ENCODE measurements around the gene WDR33.
"Not testable (repeated sequence)": the region's sequence is repeated elsewhere in the genome, so short reads cannot be mapped to it uniquely, and the experiment has no call there.

WDR33 gene

GRCh38 chr2:127759931-127760330, 51.0 kb downstream of the WDR33 start:
- Histone ChIP-seq H3K4me2 (ENCODE audit: low read length) (no peak overlapping the region), H3K4me1 (ENCODE audit: control insufficient read depth in 1 of 2, insufficient read depth in 2 of 2, low read length in 2 of 2) (no peaks in the 10 kb centered on the region), H3K4me3 (ENCODE audit: low read depth, low read length) (no peak overlapping the region), H2BK120ac (ENCODE audit: insufficient read depth, low read length, poor library complexity) (no peak overlapping the region), H3K9ac (ENCODE audit: low read length) (no peak overlapping the region), H3K14ac (ENCODE audit: low read length) (no peak overlapping the region), H3K23ac (ENCODE audit: low read length) (no peak overlapping the region), H3K79me1 (ENCODE audit: low read length) (no peaks in the 10 kb centered on the region), H2BK12ac (ENCODE audit: low read length) (no peak overlapping the region), H4K12ac (ENCODE audit: low read depth, low read length) (no peak overlapping the region), H3K9me3 (ENCODE audit: insufficient read depth, low read depth, low read length) (no peaks in the 10 kb centered on the region), H4K91ac (ENCODE audit: low read depth, low read length) (no peak overlapping the region), H3K4ac (ENCODE audit: low read depth, low read length) (no peak overlapping the region), H3K27ac (ENCODE audit: low read depth, low read length) (no peak overlapping the region), H3K36me3 (ENCODE audit: control insufficient read depth in 1 of 2, insufficient read depth in 2 of 2, low read length in 2 of 2) (peaks cover 10 to 19% of the 10 kb centered on the region in 2 experiments), H3K27me3 (ENCODE audit: insufficient read depth, low read length) (no peaks in the 10 kb centered on the region), H2AK5ac (ENCODE audit: low read length) (no peak overlapping the region), H2BK5ac (ENCODE audit: low read depth, low read length, poor library complexity) (no peak overlapping the region), H3K79me2 (ENCODE audit: control insufficient read depth, insufficient read depth, low read length, poor library complexity) (no peaks in the 10 kb centered on the region), H3K18ac (ENCODE audit: low read length) (no peak overlapping the region), H2AFZ (ENCODE audit: insufficient read depth, low read length, poor library complexity) (no peak overlapping the region), H4K8ac (ENCODE audit: low read depth, low read length) (no peak overlapping the region)
- WGBS (ENCODE audit: extremely low coverage, insufficient coverage, insufficient read length): no CpG with 5 or more reads among the region's 2 CpGs
- peak in 1 of 2 donors; percentile 75 for DNase-seq

- Histone ChIP-seq H3K36me3 (ENCODE audit: control insufficient read depth in 1 of 2, insufficient read depth in 2 of 2, low read length in 2 of 2) (peaks cover 3 to 16% of the 10 kb centered on the region in 2 experiments), H4K12ac (ENCODE audit: low read depth, low read length) (no peak overlapping the region), H3K4me2 (ENCODE audit: low read length) (no peak overlapping the region), H3K14ac (ENCODE audit: low read length) (no peak overlapping the region), H3K9me3 (ENCODE audit: insufficient read depth, low read depth, low read length) (no peaks in the 10 kb centered on the region), H2BK5ac (ENCODE audit: low read depth, low read length, poor library complexity) (no peak overlapping the region), H3K27me3 (ENCODE audit: insufficient read depth, low read length) (no peaks in the 10 kb centered on the region), H3K79me2 (ENCODE audit: control insufficient read depth, insufficient read depth, low read length, poor library complexity) (no peaks in the 10 kb centered on the region), H3K23ac (ENCODE audit: low read length) (no peak overlapping the region), H2AFZ (ENCODE audit: insufficient read depth, low read length, poor library complexity) (no peak overlapping the region), H4K91ac (ENCODE audit: low read depth, low read length) (no peak overlapping the region), H2BK12ac (ENCODE audit: low read length) (no peak overlapping the region), H2AK5ac (ENCODE audit: low read length) (no peak overlapping the region), H3K18ac (ENCODE audit: low read length) (no peak overlapping the region), H3K27ac (ENCODE audit: low read depth, low read length) (no peak overlapping the region), H3K9ac (ENCODE audit: low read length) (no peak overlapping the region), H2BK120ac (ENCODE audit: insufficient read depth, low read length, poor library complexity) (no peak overlapping the region), H3K79me1 (ENCODE audit: low read length) (no peaks in the 10 kb centered on the region), H3K4me1 (ENCODE audit: control insufficient read depth in 1 of 2, insufficient read depth in 2 of 2, low read length in 2 of 2) (no peaks in the 10 kb centered on the region), H4K8ac (ENCODE audit: low read depth, low read length) (no peak overlapping the region), H3K4ac (ENCODE audit: low read depth, low read length) (no peak overlapping the region), H3K4me3 (ENCODE audit: low read depth, low read length) (no peak overlapping the region)
- WGBS (ENCODE audit: extremely low coverage, insufficient coverage, insufficient read length): no CpG with 5 or more reads among the region's 8 CpGs
- no peak for DNase-seq
These were observed 56.8 kb downstream of the WDR33 start for GRCh38 chr2:127754186-127754585.

- no peak overlapping the region for H3K14ac ChIP-seq (ENCODE audit: low read length)
- no peak overlapping the region for H2AK5ac ChIP-seq (ENCODE audit: low read length)
- H4K91ac ChIP-seq (ENCODE audit: low read depth, low read length): no peak overlapping the region
- no peak overlapping the region for H3K23ac ChIP-seq (ENCODE audit: low read length)
- H3K27ac ChIP-seq (ENCODE audit: low read depth, low read length): no peak overlapping the region
- H2BK12ac ChIP-seq (ENCODE audit: low read length): no peak overlapping the region
- H3K4me2 ChIP-seq (ENCODE audit: low read length): no peak overlapping the region
- H3K4me3 ChIP-seq (ENCODE audit: low read depth, low read length): no peak overlapping the region
- H2BK120ac ChIP-seq (ENCODE audit: insufficient read depth, low read length, poor library complexity): no peak overlapping the region
- H3K9ac ChIP-seq (ENCODE audit: low read length): no peak overlapping the region
- no peaks in the 10 kb centered on the region for H3K79me1 ChIP-seq (ENCODE audit: low read length)
- H3K79me2 ChIP-seq (ENCODE audit: control insufficient read depth, insufficient read depth, low read length, poor library complexity): no peaks in the 10 kb centered on the region
- no peaks in the 10 kb centered on the region for H3K4me1 ChIP-seq (ENCODE audit: control insufficient read depth in 1 of 2, insufficient read depth in 2 of 2, low read length in 2 of 2)
- H2BK5ac ChIP-seq (ENCODE audit: low read depth, low read length, poor library complexity): no peak overlapping the region
- H4K8ac ChIP-seq (ENCODE audit: low read depth, low read length): no peak overlapping the region
- no peaks in the 10 kb centered on the region for H3K9me3 ChIP-seq (ENCODE audit: insufficient read depth, low read depth, low read length)
- H3K18ac ChIP-seq (ENCODE audit: low read length): no peak overlapping the region
- peaks cover 7 to 18% of the 10 kb centered on the region in 2 experiments for H3K36me3 ChIP-seq (ENCODE audit: control insufficient read depth in 1 of 2, insufficient read depth in 2 of 2, low read length in 2 of 2)
- H3K27me3 ChIP-seq (ENCODE audit: insufficient read depth, low read length): no peaks in the 10 kb centered on the region
- H3K4ac ChIP-seq (ENCODE audit: low read depth, low read length): no peak overlapping the region
- no peak overlapping the region for H4K12ac ChIP-seq (ENCODE audit: low read depth, low read length)
- no peak overlapping the region for H2AFZ ChIP-seq (ENCODE audit: insufficient read depth, low read length, poor library complexity)
- no peak for DNase-seq
These were observed 57.6 kb downstream of the WDR33 start for GRCh38 chr2:127753374-127753773.

GRCh38 chr2:127749537-127749936, 61.4 kb downstream of the WDR33 start:
- not testable (repeated sequence) for H2AFZ ChIP-seq (ENCODE audit: insufficient read depth, low read length, poor library complexity); H3K4me2 ChIP-seq (ENCODE audit: low read length); H2BK5ac ChIP-seq (ENCODE audit: low read depth, low read length, poor library complexity); H2BK12ac ChIP-seq (ENCODE audit: low read length); H4K12ac ChIP-seq (ENCODE audit: low read depth, low read length); H3K79me2 ChIP-seq (ENCODE audit: control insufficient read depth, insufficient read depth, low read length, poor library complexity); H4K91ac ChIP-seq (ENCODE audit: low read depth, low read length); H3K4me3 ChIP-seq (ENCODE audit: low read depth, low read length); H3K9ac ChIP-seq (ENCODE audit: low read length); H2BK120ac ChIP-seq (ENCODE audit: insufficient read depth, low read length, poor library complexity); H3K14ac ChIP-seq (ENCODE audit: low read length); H3K79me1 ChIP-seq (ENCODE audit: low read length); H4K8ac ChIP-seq (ENCODE audit: low read depth, low read length); H3K9me3 ChIP-seq (ENCODE audit: insufficient read depth, low read depth, low read length); H3K4me1 ChIP-seq (ENCODE audit: control insufficient read depth in 1 of 2, insufficient read depth in 2 of 2, low read length in 2 of 2); H3K23ac ChIP-seq (ENCODE audit: low read length); H3K4ac ChIP-seq (ENCODE audit: low read depth, low read length); H3K18ac ChIP-seq (ENCODE audit: low read length); H3K27me3 ChIP-seq (ENCODE audit: insufficient read depth, low read length); H3K27ac ChIP-seq (ENCODE audit: low read depth, low read length); H2AK5ac ChIP-seq (ENCODE audit: low read length)
- no CpG with 5 or more reads among the region's 5 CpGs for WGBS (ENCODE audit: extremely low coverage, insufficient coverage, insufficient read length)
- peak; percentile 20 to 74 for DNase-seq
- H3K36me3 ChIP-seq (ENCODE audit: control insufficient read depth in 1 of 2, insufficient read depth in 2 of 2, low read length in 2 of 2): peaks cover 13 to 14% of the 10 kb centered on the region in 2 experiments

Measured in trophoblast cell (in vitro differentiated cells and primary cell).